DOHH2 (cell line): Measurements from ENCODE around the gene RIN3.

Experiments used
- H3F3A ChIP-seq: fragments of 200-600 bp; sonication (generic), shearing (Covaris generic); 2 replicates; pipeline ENCODE4 v1.6.0; 2016; ENCODE audit warnings: antibody characterized with exemption, mild to moderate bottlenecking; ENCODE audit not compliant: control insufficient read depth, insufficient read depth
- H3K27ac ChIP-seq: fragments of 200-600 bp; sonication (generic); 2 replicates; pipeline ENCODE4 v1.5.1; 2014; ENCODE audit warnings: low read depth, mild to moderate bottlenecking, low read length, moderate library complexity
- H3K27me3 ChIP-seq: fragments of 200-600 bp; sonication (generic); 2 replicates; pipeline ENCODE4 v1.6.1; 2014; ENCODE audit warnings: mild to moderate bottlenecking, low read length, mixed read lengths; ENCODE audit not compliant: control insufficient read depth
- H3K36me3 ChIP-seq: fragments of 200-600 bp; sonication (generic); 2 replicates; pipeline ENCODE4 v1.6.1; 2014; ENCODE audit warnings: mild to moderate bottlenecking, low read length, moderate library complexity, mixed read lengths; ENCODE audit not compliant: control insufficient read depth
- H3K4me1 ChIP-seq: fragments of 200-600 bp; sonication (generic); 2 replicates; pipeline ENCODE4 v1.6.1; 2014; ENCODE audit warnings: mild to moderate bottlenecking, low read length, mixed read lengths; ENCODE audit not compliant: control insufficient read depth
- H3K4me2 ChIP-seq: fragments of 200-600 bp; sonication (generic); 2 replicates; pipeline ENCODE4 v1.6.0; 2014; ENCODE audit warnings: mild to moderate bottlenecking, low read length, moderate library complexity
- H3K4me3 ChIP-seq: fragments of 200-600 bp; sonication (generic); 2 replicates; pipeline ENCODE4 v1.5.1; 2014; ENCODE audit warnings: mild to moderate bottlenecking, low read length, mixed read lengths
- H3K79me2 ChIP-seq: fragments of 200-600 bp; sonication (generic); 2 replicates; pipeline ENCODE4 v1.6.1; 2014; ENCODE audit warnings: mild to moderate bottlenecking, low read length, mixed read lengths; ENCODE audit not compliant: control insufficient read depth
- H3K9me2 ChIP-seq: fragments of 200-600 bp; sonication (generic); replicated peaks from 2 replicates; pipeline ENCODE4 v1.6.1; 2014; ENCODE audit warnings: mild to moderate bottlenecking, low read length, mixed read lengths; ENCODE audit not compliant: control insufficient read depth
- H3K9me3 ChIP-seq: fragments of 200-600 bp; sonication (generic); 2 replicates; pipeline ENCODE4 v1.6.1; 2014; ENCODE audit warnings: antibody characterized with exemption, low read length, mixed read lengths; ENCODE audit not compliant: control insufficient read depth, insufficient read depth
- H4K20me1 ChIP-seq: fragments of 200-600 bp; sonication (generic); 2 replicates; pipeline ENCODE4 v1.6.0; 2014; ENCODE audit warnings: low read depth, mild to moderate bottlenecking, antibody characterized with exemption, low read length, moderate library complexity; ENCODE audit not compliant: control insufficient read depth, insufficient read depth
- CTCF ChIP-seq: fragments of 200-600 bp; sonication (generic); IDR thresholded peaks from one replicate; pipeline ENCODE4 v1.5.1; 2014; ENCODE audit warnings: antibody characterized with exemption, mild to moderate bottlenecking, low read depth, low read length; ENCODE audit not compliant: poor library complexity, severe bottlenecking
- EZH2phosphoT487 ChIP-seq: fragments of 200-600 bp; sonication (generic); IDR thresholded peaks from 2 replicates; pipeline ENCODE4 v1.6.1; 2017; ENCODE audit warnings: borderline replicate concordance, mild to moderate bottlenecking, antibody characterized with exemption, low read length, moderate library complexity, mixed read lengths

The RIN3 gene

DNA sequence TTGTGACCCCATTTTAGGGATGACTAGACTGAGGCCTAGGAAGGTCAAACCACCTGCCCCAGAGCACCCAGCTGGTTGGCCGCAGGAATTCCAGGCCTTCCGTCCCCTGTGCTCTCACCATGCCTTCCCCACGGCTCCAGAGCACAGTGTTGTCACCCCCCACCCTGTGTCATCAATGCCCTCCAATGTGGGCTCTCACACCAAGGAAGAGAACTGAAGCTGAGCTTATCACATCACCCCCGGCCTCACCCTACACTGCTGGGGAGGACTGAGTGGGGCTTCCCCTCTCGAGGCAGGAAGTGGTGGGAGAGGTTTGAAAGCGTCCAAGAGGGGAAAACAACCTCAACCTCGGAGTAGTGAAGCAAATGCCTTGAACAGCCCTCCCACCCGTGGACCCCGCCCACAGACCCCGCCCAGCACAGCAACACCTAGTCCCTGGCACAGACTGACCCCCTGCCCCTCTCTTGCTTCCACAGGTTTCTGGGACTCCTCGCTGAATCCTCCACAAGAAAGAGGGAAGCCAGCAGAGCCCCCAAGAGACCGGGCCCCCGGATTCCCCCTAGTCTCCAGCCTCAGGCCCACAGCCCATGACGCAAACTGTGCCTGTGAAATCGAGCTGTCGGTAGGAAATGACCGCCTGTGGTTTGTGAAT, 137.7 kb downstream of the RIN3 start:
- no peak for TF ChIP-seq CTCF
- H3K4me2 ChIP-seq, result 0 out of 2 replicates have a peak overlapping the region, but pooled peaks have one; percentile 27

DNA sequence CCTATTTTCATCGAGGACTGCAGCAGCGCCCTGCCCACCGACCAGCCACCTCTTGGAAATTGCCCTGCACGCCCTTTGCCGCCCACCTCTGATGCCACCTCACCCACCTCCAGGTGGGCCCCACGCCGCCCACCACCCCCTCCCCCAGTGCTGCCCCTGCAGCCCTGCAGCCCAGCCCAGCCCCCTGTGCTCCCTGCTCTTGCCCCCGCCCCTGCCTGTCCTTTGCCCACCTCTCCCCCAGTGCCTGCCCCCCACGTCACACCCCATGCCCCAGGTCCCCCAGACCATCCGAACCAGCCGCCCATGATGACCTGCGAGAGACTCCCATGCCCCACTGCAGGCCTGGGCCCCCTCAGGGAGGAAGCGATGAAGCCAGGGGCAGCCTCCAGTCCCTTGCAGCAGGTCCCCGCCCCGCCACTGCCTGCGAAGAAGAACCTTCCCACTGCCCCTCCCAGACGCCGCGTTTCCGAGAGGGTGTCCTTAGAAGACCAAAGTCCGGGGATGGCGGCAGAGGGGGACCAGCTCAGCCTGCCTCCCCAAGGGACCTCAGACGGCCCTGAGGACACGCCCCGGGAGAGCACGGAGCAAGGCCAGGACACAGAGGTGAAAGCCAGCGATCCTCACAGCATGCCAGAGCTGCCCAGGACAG, 138.3 kb downstream of the RIN3 start:
- Histone ChIP-seq H3F3A (no peaks in the 10 kb centered on the region), H3K4me1 (peaks cover 7% of the 10 kb centered on the region), H3K9me3 (no peaks in the 10 kb centered on the region), H3K79me2 (no peaks in the 10 kb centered on the region), H4K20me1 (no peaks in the 10 kb centered on the region), H3K9me2 (no peaks in the 10 kb centered on the region), H3K27me3 (peaks cover 22% of the 10 kb centered on the region), H3K4me3 (no peak overlapping the region), H3K4me2 (0 out of 2 replicates have a peak overlapping the region, but pooled peaks have one; percentile 27), H3K36me3 (no peaks in the 10 kb centered on the region), H3K27ac (no peak overlapping the region)
- TF ChIP-seq EZH2phosphoT487 (no peak), CTCF (no peak)

More for the DNA sequence above, 137.7 kb downstream of the RIN3 start:
- peaks cover 7% of the 10 kb centered on the region for H3K4me1 ChIP-seq
- H3K27me3 ChIP-seq, result peaks cover 22% of the 10 kb centered on the region
- no peak overlapping the region for H3K4me3 ChIP-seq
- H3K9me2 ChIP-seq, result no peaks in the 10 kb centered on the region
- no peaks in the 10 kb centered on the region for H4K20me1 ChIP-seq
- no peaks in the 10 kb centered on the region for H3K9me3 ChIP-seq
- H3K36me3 ChIP-seq, result no peaks in the 10 kb centered on the region
- no peaks in the 10 kb centered on the region for H3K79me2 ChIP-seq
- H3F3A ChIP-seq, result no peaks in the 10 kb centered on the region
- H3K27ac ChIP-seq, result no peak overlapping the region

DNA sequence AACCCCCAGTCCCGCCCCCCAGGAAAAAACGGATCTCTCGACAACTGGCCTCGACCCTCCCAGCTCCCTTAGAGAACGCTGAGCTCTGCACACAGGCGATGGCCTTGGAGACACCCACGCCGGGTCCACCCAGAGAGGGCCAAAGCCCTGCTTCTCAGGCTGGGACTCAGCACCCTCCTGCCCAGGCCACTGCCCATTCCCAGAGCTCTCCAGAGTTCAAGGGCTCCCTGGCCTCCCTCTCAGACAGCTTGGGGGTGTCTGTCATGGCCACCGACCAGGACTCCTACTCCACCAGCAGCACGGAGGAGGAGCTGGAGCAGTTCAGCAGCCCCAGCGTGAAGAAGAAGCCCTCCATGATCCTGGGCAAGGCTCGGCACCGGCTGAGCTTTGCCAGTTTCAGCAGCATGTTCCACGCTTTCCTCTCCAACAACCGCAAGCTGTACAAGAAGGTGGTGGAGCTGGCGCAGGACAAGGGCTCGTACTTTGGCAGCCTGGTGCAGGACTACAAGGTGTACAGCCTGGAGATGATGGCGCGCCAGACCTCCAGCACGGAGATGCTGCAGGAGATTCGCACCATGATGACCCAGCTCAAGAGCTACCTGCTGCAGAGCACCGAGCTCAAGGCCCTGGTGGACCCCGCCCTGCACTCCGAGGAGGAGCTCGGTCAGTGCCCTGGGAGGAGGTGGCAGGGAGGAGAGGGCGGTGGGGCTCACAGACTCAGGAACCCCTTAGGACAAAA, 139.0 kb downstream of the RIN3 start:
- Histone ChIP-seq H3K4me3 (no peak overlapping the region), H3K36me3 (no peaks in the 10 kb centered on the region), H3K27me3 (peaks cover 22% of the 10 kb centered on the region), H3K9me3 (no peaks in the 10 kb centered on the region), H3K4me1 (peaks cover 7% of the 10 kb centered on the region), H3K27ac (no peak overlapping the region), H3K4me2 (no peak overlapping the region), H3F3A (no peaks in the 10 kb centered on the region), H3K9me2 (no peaks in the 10 kb centered on the region), H4K20me1 (no peaks in the 10 kb centered on the region), H3K79me2 (no peaks in the 10 kb centered on the region)
- TF ChIP-seq CTCF (no peak), EZH2phosphoT487 (no peak)
